Endothelial cell of umbilical vein (primary cell): ENCODE results near the gene GNAQ. TPM values are rescaled to one million over a fixed set of nuclear protein-coding genes. Genes with fewer than 3 reads are reported as not detected.
"Not testable (repeated sequence)": the region's sequence is repeated elsewhere in the genome, so short reads cannot be mapped to it uniquely, and the experiment has no call there.

Source experiments
- BruUV-seq: library from RNA; stranded (reverse); fragments of 400-500 nt; replicated peaks from 2 replicates; lab custom pipeline; 2021; lab: Mats Ljungman, UMichigan
- CTCF ChIA-PET: fragments of 300-600, 350-600 bp; sonication (Branson Sonifier 250); formaldehyde crosslinking; loops from one replicate; lab custom pipeline; 2021; ENCODE audit warnings: antibody characterized with exemption, inconsistent platforms; lab: Charles Lee
- POLR2A ChIA-PET: fragments of 300-600, 350-600 bp; sonication (Branson Sonifier 250); formaldehyde crosslinking; loops from one replicate; lab custom pipeline; 2021; ENCODE audit warnings: antibody characterized with exemption, inconsistent platforms; lab: Charles Lee
- DNase-seq: peaks from one replicate; pipeline ENCODE4 v3.0.0-alpha.2; 2011; ENCODE audit warnings: low read depth, low spot score
- FAIRE-seq: peaks from 2 replicates; lab custom pipeline; 2011; peaks lifted over from hg19 to GRCh38; lab: Jason Lieb, UNC
- H2AFZ ChIP-seq: 2 replicates; pipeline ENCODE4 v1.6.0; 2012; ENCODE audit warnings: low read depth, low read length, control low read depth, inconsistent platforms
- H3K27ac ChIP-seq: 2 replicates; pipeline ENCODE4 v1.5.1; 2011; ENCODE audit warnings: low read depth, mild to moderate bottlenecking, control low read depth, low read length, moderate library complexity; ENCODE audit not compliant: insufficient read depth
- H3K27me3 ChIP-seq, 2 experiments: 2 replicates each; pipeline versions ENCODE4 v1.6.0 to v1.6.1; 2011; ENCODE audit warnings: low read length in 2 of 2, mixed read lengths in 1 of 2; ENCODE audit not compliant: control insufficient read depth in 2 of 2, insufficient read depth in 2 of 2
- H3K36me3 ChIP-seq, 2 experiments: 2 replicates in 1 of 2; 3 replicates in 1 of 2; pipeline ENCODE4 v1.5.1; 2011; ENCODE audit warnings: low read length in 2 of 2, mild to moderate bottlenecking in 1 of 2, moderate library complexity in 1 of 2; ENCODE audit not compliant: control insufficient read depth in 2 of 2, insufficient read depth in 2 of 2; ENCODE audit errors: extremely low read depth in 1 of 2
- H3K4me1 ChIP-seq: 3 replicates; pipeline ENCODE4 v1.5.1; 2011; ENCODE audit warnings: mild to moderate bottlenecking, low read length; ENCODE audit not compliant: control insufficient read depth, insufficient read depth; ENCODE audit errors: extremely low read depth
- H3K4me2 ChIP-seq: 2 replicates; pipeline ENCODE4 v1.6.1; 2011; ENCODE audit warnings: low read length, control low read depth, mixed read lengths; ENCODE audit not compliant: insufficient read depth
- H3K4me3 ChIP-seq, 3 experiments: fragments of 200-600 bp in 1 of 3; sonication (generic), shearing (Covaris generic) in 1 of 3; replicated peaks in 1 of 3; 2 replicates each; pipeline ENCODE4 v1.5.1; 2011 to 2016; ENCODE audit warnings: control low read depth in 3 of 3, low read length in 3 of 3, mild to moderate bottlenecking in 2 of 3, inconsistent platforms in 1 of 3, low read depth in 1 of 3, moderate library complexity in 1 of 3; ENCODE audit not compliant: insufficient read depth in 1 of 3
- H3K79me2 ChIP-seq: 2 replicates; pipeline ENCODE4 v1.6.0; 2012; ENCODE audit warnings: low read length, inconsistent platforms; ENCODE audit not compliant: control insufficient read depth, insufficient read depth
- H3K9ac ChIP-seq: replicated peaks from 2 replicates; pipeline ENCODE3; 2011; ENCODE audit warnings: low read length, control low read depth; ENCODE audit not compliant: insufficient read depth; ENCODE audit errors: extremely low read depth
- H3K9me1 ChIP-seq: replicated peaks from 3 replicates; pipeline ENCODE4 v1.6.0; 2011; ENCODE audit warnings: mild to moderate bottlenecking, low read length; ENCODE audit not compliant: control insufficient read depth, insufficient read depth; ENCODE audit errors: extremely low read depth
- H3K9me3 ChIP-seq: replicated peaks from 2 replicates; pipeline ENCODE4 v1.5.1; 2012; ENCODE audit warnings: low read length, inconsistent platforms; ENCODE audit not compliant: control insufficient read depth, insufficient read depth
- H4K20me1 ChIP-seq: replicated peaks from 2 replicates; pipeline ENCODE3; 2011; ENCODE audit warnings: mild to moderate bottlenecking, low read length; ENCODE audit not compliant: control insufficient read depth, insufficient read depth; ENCODE audit errors: extremely low read depth
- CTCF ChIP-seq, 2 donors: IDR thresholded peaks; 1 replicate in 1 of 2; 2 replicates in 1 of 2; pipeline ENCODE4 v1.5.1; 2011; ENCODE audit warnings: low read length in 2 of 2, mild to moderate bottlenecking in 2 of 2, moderate library complexity in 2 of 2, control low read depth in 1 of 2, inconsistent platforms in 1 of 2, low read depth in 1 of 2; ENCODE audit not compliant: insufficient read depth in 1 of 2; ENCODE audit errors: extremely low read depth in 1 of 2
- EZH2 ChIP-seq: IDR thresholded peaks from 2 replicates; pipeline ENCODE4 v1.6.1; 2012; ENCODE audit warnings: borderline replicate concordance, low read depth, mild to moderate bottlenecking, moderate library complexity, low read length, inconsistent platforms; ENCODE audit not compliant: severe bottlenecking
- FOS ChIP-seq: IDR thresholded peaks from 2 replicates; pipeline ENCODE4 v1.6.1; 2011; ENCODE audit warnings: mild to moderate bottlenecking, low read length, moderate library complexity, borderline replicate concordance; ENCODE audit not compliant: insufficient read depth
- GATA2 ChIP-seq: IDR thresholded peaks from 2 replicates; pipeline ENCODE4 v1.7.0; 2011; ENCODE audit warnings: low read depth, mild to moderate bottlenecking, moderate library complexity, mixed read lengths, low read length; ENCODE audit not compliant: insufficient read length, insufficient read depth
- JUN ChIP-seq: IDR thresholded peaks from 2 replicates; pipeline ENCODE4 v1.6.1; 2011; ENCODE audit warnings: borderline replicate concordance, low read depth; ENCODE audit not compliant: insufficient read length, insufficient read depth
- MYC ChIP-seq: IDR thresholded peaks from one replicate; pipeline ENCODE4 v1.6.1; 2011; ENCODE audit warnings: mild to moderate bottlenecking, low read depth, low read length
- POLR2A ChIP-seq: IDR thresholded peaks from 2 replicates; pipeline ENCODE4 v1.6.1; 2012; ENCODE audit warnings: low read depth, mild to moderate bottlenecking, control low read depth, low read length
- POLR2AphosphoS5 ChIP-seq: IDR thresholded peaks from 2 replicates; pipeline ENCODE4 v1.6.1; 2012; ENCODE audit warnings: low read depth, mild to moderate bottlenecking, control low read depth, low read length, moderate library complexity; ENCODE audit not compliant: insufficient read depth
- dilution Hi-C: fragments of 300-500 bp; cut with MboI; formaldehyde crosslinking; loops from one replicate; pipeline ENCODE4 v1.15.0; 2019; ENCODE audit warnings: low sequenced_read_pairs; ENCODE audit not compliant: extremely low pct_ligation_motif_present
- intact Hi-C: fragments of 100-400 bp; cut with micrococcal nuclease; formaldehyde crosslinking; loops from one replicate; pipeline ENCODE4 v1.10.0; 2022
- polyA plus RNA-seq, 4 experiments: library from polyadenylated mRNA; depleted of rRNA in 3 of 4; stranded (reverse) in 3 of 4; unstranded in 1 of 4; fragments of >200 nt; gene quantifications; 2 replicates each; pipeline versions ENCODE4 v1.2.1 to v1.2.3, GENCODE V29; 2011 to 2012; ENCODE audit warnings: missing spikeins in 1 of 4
- total RNA-seq: library from RNA; stranded (reverse); gene quantifications from 2 replicates; pipeline ENCODE4 v1.2.3, GENCODE V29; 2021
- TF ChIP-seq, protein P1 (sequence below): IDR thresholded peaks from 2 replicates; pipeline ENCODE4 v1.6.1; 2011; ENCODE audit not compliant: insufficient read depth, insufficient read length

Gene GNAQ
- total and polyA plus RNA-seq, 2 donors (not counting 3 experiments of a cell fraction or from before 2014, with no cell fraction given), result 26.1 to 67.3 TPM

- Histone ChIP-seq H3K79me2 (no peaks in the 10 kb centered on the region), H2AFZ (no peak overlapping the region), H3K4me1 (no peaks in the 10 kb centered on the region), H3K9me1 (no peaks in the 10 kb centered on the region), H3K27ac (no peak overlapping the region), H3K9me3 (no peaks in the 10 kb centered on the region), H3K4me3 (no peak overlapping the region), H3K9ac (no peak overlapping the region), H4K20me1 (no peaks in the 10 kb centered on the region), H3K4me2 (no peak overlapping the region), H3K36me3 (no peaks in the 10 kb centered on the region), H3K27me3 (no peaks in the 10 kb centered on the region)
- POLR2A ChIA-PET, result no interaction called here
- no peak for DNase-seq
- dilution Hi-C loops, result no loop called here
- no peak for FAIRE-seq
- CTCF ChIA-PET, result interaction anchor here (0.5 kb wide), 1 partner anchor 27 kb away, joined by 3 read pairs; no protein-coding TSS in a partner anchor
- TF ChIP-seq GATA2 (no peak), MYC (no peak), FOS (no peak), POLR2AphosphoS5 (no peak), EZH2 (no peak), POLR2A (no peak), CTCF (IDR thresholded peaks at IDR 0.05; ENCODE audit: extremely low read depth in 1 of 2, insufficient read depth in 1 of 2, low read depth in 1 of 2, low read length in 2 of 2) (no peak), JUN (no peak)
- TF ChIP-seq, protein P1, sequence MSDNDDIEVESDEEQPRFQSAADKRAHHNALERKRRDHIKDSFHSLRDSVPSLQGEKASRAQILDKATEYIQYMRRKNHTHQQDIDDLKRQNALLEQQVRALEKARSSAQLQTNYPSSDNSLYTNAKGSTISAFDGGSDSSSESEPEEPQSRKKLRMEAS, result no peak
- BruUV-seq, result no TSS peak
- intact Hi-C loops, result no loop called here
Measured at GRCh38 chr9:78062710-78063109, 31.1 kb upstream of the GNAQ start.

DNA sequence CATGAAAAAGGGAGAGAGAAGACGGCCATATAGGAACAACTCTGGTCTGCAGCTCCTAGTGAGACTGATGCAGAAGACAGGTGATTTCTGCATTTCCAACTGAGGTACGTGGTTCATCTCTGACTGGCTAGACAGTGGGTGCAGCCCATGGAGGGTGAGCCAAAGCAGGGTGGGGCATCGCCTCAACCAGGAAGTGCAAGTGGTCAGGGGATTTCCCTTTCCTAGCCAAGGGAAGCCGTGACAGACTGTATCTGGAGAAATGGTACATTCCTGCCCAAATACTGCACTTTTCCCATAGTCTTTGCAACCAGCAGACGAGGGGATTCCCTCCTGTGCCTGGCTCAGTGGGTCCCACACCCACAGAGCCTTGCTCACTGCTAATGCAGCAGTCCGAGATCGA, 22.6 kb upstream of the GNAQ start:
- H3K9ac ChIP-seq, dilution Hi-C loops, H3K4me2 ChIP-seq, H3K4me1 ChIP-seq, H3K9me3 ChIP-seq, DNase-seq, POLR2A ChIA-PET, H2AFZ ChIP-seq, intact Hi-C loops, CTCF ChIA-PET, H3K36me3 ChIP-seq, H3K4me3 ChIP-seq, H3K27me3 ChIP-seq, BruUV-seq, H3K79me2 ChIP-seq, H3K9me1 ChIP-seq, H3K27ac ChIP-seq, H4K20me1 ChIP-seq, FAIRE-seq: not testable (repeated sequence)
